PC-3 (cell line): ENCODE measurements around the gene EDN3. TPM values are rescaled to one million over a fixed set of nuclear protein-coding genes. Genes with fewer than 3 reads are reported as not detected.

Experiments
- ATAC-seq: fragments of 200-7000 bp; cut with Tn5 transposase; 2 replicates; pipeline ENCODE4 v1.9.1; 2020; ENCODE audit warnings: mild to moderate bottlenecking, moderate library complexity
- BruUV-seq: library from RNA; stranded (reverse); fragments of 400-500 nt; replicated peaks from 2 replicates; lab custom pipeline; 2021; lab: Mats Ljungman, UMichigan
- CTCF ChIA-PET: fragments of 300-600 bp; sonication (Branson Sonifier 250); formaldehyde crosslinking; loops from one replicate; lab custom pipeline; 2022; ENCODE audit warnings: antibody characterized with exemption; lab: Charles Lee
- POLR2A ChIA-PET: fragments of 300-600 bp; sonication (Branson Sonifier 250); formaldehyde crosslinking; loops from one replicate; lab custom pipeline; 2022; ENCODE audit warnings: antibody characterized with exemption; ENCODE audit not compliant: unreplicated experiment; lab: Charles Lee
- DNase-seq: peaks from one replicate; pipeline ENCODE4 v3.0.0-alpha.2; 2015
- H2AFZ ChIP-seq: fragments of 300-600 bp; sonication (generic); 2 replicates; pipeline ENCODE4 v1.6.0; 2016; ENCODE audit warnings: antibody characterized with exemption, low read length
- H3F3A ChIP-seq: fragments of 300-600 bp; sonication (generic); one replicate; pipeline ENCODE4 v1.6.0; 2017; ENCODE audit warnings: antibody characterized with exemption, low read length, control low read depth, mild to moderate bottlenecking; ENCODE audit not compliant: unreplicated experiment
- H3K27ac ChIP-seq: fragments of 300-600 bp; sonication (generic); 2 replicates; pipeline ENCODE4 v1.5.1; 2016; ENCODE audit warnings: mild to moderate bottlenecking, low read length
- H3K27me3 ChIP-seq: fragments of 300-600 bp; sonication (generic); 2 replicates; pipeline ENCODE4 v1.6.1; 2016; ENCODE audit warnings: low read length, mixed read lengths
- H3K36me3 ChIP-seq: fragments of 300-600 bp; sonication (generic); 2 replicates; pipeline ENCODE4 v1.6.1; 2016; ENCODE audit warnings: low read depth, mixed run types, low read length, mixed read lengths
- H3K4me1 ChIP-seq: fragments of 300-600 bp; sonication (generic); 2 replicates; pipeline ENCODE4 v1.5.1; 2016; ENCODE audit warnings: low read length; ENCODE audit not compliant: insufficient read depth
- H3K4me2 ChIP-seq: fragments of 300-600 bp; sonication (generic); 2 replicates; pipeline ENCODE4 v1.6.0; 2016; ENCODE audit warnings: low read length
- H3K4me3 ChIP-seq: fragments of 300-600 bp; sonication (generic); 2 replicates; pipeline ENCODE4 v1.5.1; 2016; ENCODE audit warnings: mild to moderate bottlenecking, low read length, mixed read lengths
- H3K79me2 ChIP-seq: fragments of 300-600 bp; sonication (generic); 2 replicates; pipeline ENCODE4 v1.6.1; 2017; ENCODE audit warnings: low read length, mixed read lengths
- H3K9ac ChIP-seq: fragments of 300-600 bp; sonication (generic); 2 replicates; pipeline ENCODE4 v1.6.0; 2016; ENCODE audit warnings: mild to moderate bottlenecking, low read length
- H3K9me2 ChIP-seq: fragments of 300-600 bp; sonication (generic); replicated peaks from 2 replicates; pipeline ENCODE4 v1.6.1; 2016; ENCODE audit warnings: mixed run types, low read length, mixed read lengths
- H3K9me3 ChIP-seq: fragments of 300-600 bp; sonication (generic); 2 replicates; pipeline ENCODE4 v1.6.1; 2016; ENCODE audit warnings: low read length, mixed read lengths
- H4K20me1 ChIP-seq: fragments of 300-600 bp; sonication (generic); 2 replicates; pipeline ENCODE4 v1.6.1; 2016; ENCODE audit warnings: low read length, mixed read lengths
- CTCF ChIP-seq: fragments of 300-600 bp; sonication (generic); conservative IDR thresholded peaks from 2 replicates; pipeline ENCODE4 v1.5.1; 2017; ENCODE audit warnings: antibody characterized with exemption, low read depth, mild to moderate bottlenecking, low read length
- EZH2 ChIP-seq: fragments of 300-600 bp; sonication (generic); IDR thresholded peaks from one replicate; pipeline ENCODE4 v1.6.1; 2017; ENCODE audit warnings: antibody characterized with exemption, mild to moderate bottlenecking, low read length; ENCODE audit not compliant: unreplicated experiment
- EZH2phosphoT487 ChIP-seq: fragments of 300-600 bp; sonication (generic); IDR thresholded peaks from 2 replicates; pipeline ENCODE4 v1.6.1; 2018; ENCODE audit warnings: mild to moderate bottlenecking, antibody characterized with exemption, low read length, borderline replicate concordance
- intact Hi-C: fragments of 100-400 bp; cut with micrococcal nuclease; formaldehyde crosslinking; loops from 2 replicates; pipeline ENCODE4 v1.9.0; 2023
- total RNA-seq: library from RNA; depleted of rRNA; stranded (reverse); fragments of >200 nt; gene quantifications from 2 replicates; pipeline ENCODE4 v1.2.3, GENCODE V29; 2014

Gene EDN3
- total RNA-seq, 1 experiment from 2014 or later = not detected

- POLR2A ChIA-PET = no interaction called here
- no peak overlapping the region for H3K27ac ChIP-seq
- H3K4me2 ChIP-seq = no peak overlapping the region
- no peak for ATAC-seq
- no peaks in the 10 kb centered on the region for H3F3A ChIP-seq
- H3K9me2 ChIP-seq = no peaks in the 10 kb centered on the region
- peaks cover 95% of the 10 kb centered on the region for H3K27me3 ChIP-seq
- no peaks in the 10 kb centered on the region for H3K9me3 ChIP-seq
- H3K4me1 ChIP-seq = no peaks in the 10 kb centered on the region
- no peaks in the 10 kb centered on the region for H3K79me2 ChIP-seq
- no peak overlapping the region for H3K9ac ChIP-seq
- no peak overlapping the region for H2AFZ ChIP-seq
- CTCF ChIA-PET = no interaction called here
- H3K4me3 ChIP-seq = no peak overlapping the region
- TF ChIP-seq EZH2 = no peak
- TF ChIP-seq CTCF = peak; percentile 40; the same call in 1 of the 2 replicates
- no peaks in the 10 kb centered on the region for H3K36me3 ChIP-seq
- BruUV-seq = no TSS peak
- DNase-seq = peak; percentile 14
- intact Hi-C loops = no loop called here
- no peaks in the 10 kb centered on the region for H4K20me1 ChIP-seq
Measured at GRCh38 chr20:59253779-59254319, 46.6 kb upstream of the EDN3 start.

- intact Hi-C loops = no loop called here
- no peaks in the 10 kb centered on the region for H3K79me2 ChIP-seq
Measured at GRCh38 chr20:59255256-59255655, 45.2 kb upstream of the EDN3 start.

GRCh38 chr20:59258221-59258621 is 42.2 kb upstream of the EDN3 start:
- Histone ChIP-seq H4K20me1 (no peaks in the 10 kb centered on the region), H3K9ac (no peak overlapping the region), H3K4me1 (no peaks in the 10 kb centered on the region), H2AFZ (no peak overlapping the region), H3K79me2 (no peaks in the 10 kb centered on the region), H3K4me2 (no peak overlapping the region), H3K4me3 (no peak overlapping the region), H3K36me3 (no peaks in the 10 kb centered on the region), H3K9me3 (no peaks in the 10 kb centered on the region), H3K27me3 (peaks cover 91% of the 10 kb centered on the region), H3K27ac (no peak overlapping the region), H3K9me2 (no peaks in the 10 kb centered on the region), H3F3A (no peaks in the 10 kb centered on the region)
- BruUV-seq = no TSS peak
- intact Hi-C loops = no loop called here
- CTCF ChIA-PET = no interaction called here
- TF ChIP-seq EZH2 (no peak), EZH2phosphoT487 (no peak), CTCF (no peak)
- no peak for DNase-seq
- POLR2A ChIA-PET = no interaction called here
- ATAC-seq = no peak

More at GRCh38 chr20:59255256-59255655, 45.2 kb upstream of the EDN3 start:
- no peaks in the 10 kb centered on the region for H3K36me3 ChIP-seq
- H3K27me3 ChIP-seq = peaks cover 93% of the 10 kb centered on the region
- no peaks in the 10 kb centered on the region for H3K4me1 ChIP-seq
- no peaks in the 10 kb centered on the region for H4K20me1 ChIP-seq
- CTCF ChIA-PET = no interaction called here
- DNase-seq = no peak
- no peak overlapping the region for H3K4me3 ChIP-seq
- no peak for ATAC-seq
- no peaks in the 10 kb centered on the region for H3K9me3 ChIP-seq
- no peak for TF ChIP-seq EZH2phosphoT487
- TF ChIP-seq CTCF = no peak
- TF ChIP-seq EZH2 = no peak
- H3K27ac ChIP-seq = no peak overlapping the region
- H2AFZ ChIP-seq = no peak overlapping the region
- POLR2A ChIA-PET = no interaction called here
- no peak overlapping the region for H3K9ac ChIP-seq
- H3K9me2 ChIP-seq = no peaks in the 10 kb centered on the region
- H3K4me2 ChIP-seq = no peak overlapping the region
- H3F3A ChIP-seq = no peaks in the 10 kb centered on the region
- BruUV-seq = no TSS peak
